SK-N-SH treated with all-trans-retinoic acid at 6 μM for 48 hours (cell line): ENCODE data around the gene RAB6A.

ENCODE experiments used
- ARNTL ChIP-seq: fragments of 450-650 bp; formaldehyde crosslinking; IDR thresholded peaks from 2 replicates; pipeline ENCODE4 v1.5.0; 2020; ENCODE audit warnings: low read depth, mild to moderate bottlenecking, moderate library complexity, borderline replicate concordance
- BACH2 ChIP-seq: fragments of 250-450 bp; sonication (Bioruptor Pico); IDR thresholded peaks from 2 replicates; pipeline ENCODE4 v1.9.0; 2021; ENCODE audit warnings: mild to moderate bottlenecking, borderline replicate concordance
- ESRRG ChIP-seq: fragments of 250-450 bp; sonication (Bioruptor Pico); IDR thresholded peaks from 2 replicates; pipeline ENCODE4 v1.6.1; 2021; ENCODE audit warnings: mild to moderate bottlenecking
- GLIS3 ChIP-seq: fragments of 250-450 bp; sonication (Bioruptor Pico); IDR thresholded peaks from 2 replicates; pipeline ENCODE4 v1.5.0; 2020; ENCODE audit warnings: mild to moderate bottlenecking, moderate library complexity
- ISL1 ChIP-seq: fragments of 250-450 bp; sonication (Bioruptor Pico); IDR thresholded peaks from 2 replicates; pipeline ENCODE4 v2.1.2; 2022; ENCODE audit warnings: mild to moderate bottlenecking, moderate library complexity
- PATZ1 ChIP-seq: fragments of 250-450 bp; sonication (Bioruptor Pico); IDR thresholded peaks from 2 replicates; pipeline ENCODE4 v1.8.0; 2020; ENCODE audit warnings: mild to moderate bottlenecking, moderate library complexity, borderline replicate concordance
- RARB ChIP-seq: fragments of 250-450 bp; sonication (Bioruptor Pico); IDR thresholded peaks from 2 replicates; pipeline ENCODE4 v1.8.0; 2021; ENCODE audit warnings: mild to moderate bottlenecking, moderate library complexity
- TCF4 ChIP-seq: fragments of 250-450 bp; sonication (Bioruptor Pico); IDR thresholded peaks from 2 replicates; pipeline ENCODE4 v1.8.0; 2021; ENCODE audit warnings: mild to moderate bottlenecking, moderate library complexity, borderline replicate concordance
- TOX ChIP-seq: fragments of 250-450 bp; sonication (Bioruptor Pico); IDR thresholded peaks from 2 replicates; pipeline ENCODE4 v1.8.0; 2021; ENCODE audit warnings: mild to moderate bottlenecking, moderate library complexity, borderline replicate concordance
- ZC3H10 ChIP-seq: fragments of 250-450 bp; sonication (Bioruptor Pico); IDR thresholded peaks from 2 replicates; pipeline ENCODE4 v1.5.1; 2021; ENCODE audit warnings: mild to moderate bottlenecking, moderate library complexity
- ZFP3 ChIP-seq: fragments of 250-450 bp; sonication (Bioruptor Pico); IDR thresholded peaks from 2 replicates; pipeline ENCODE4 v1.5.0; 2020; ENCODE audit warnings: mild to moderate bottlenecking, moderate library complexity
- ZFP30 ChIP-seq: fragments of 450-650 bp; formaldehyde crosslinking; IDR thresholded peaks from 2 replicates; pipeline ENCODE4 v1.5.0; 2022; ENCODE audit warnings: mild to moderate bottlenecking, moderate library complexity
- ZNF70 ChIP-seq: fragments of 450-650 bp; formaldehyde crosslinking; IDR thresholded peaks from 2 replicates; pipeline ENCODE4 v1.5.0; 2020; ENCODE audit warnings: mild to moderate bottlenecking, moderate library complexity

GRCh38 chr11:73716153-73717056 lies 44.5 kb downstream of the RAB6A start:
- TF ChIP-seq ZFP3 (CRISPR knock-in tag) (no peak), PATZ1 (peak; percentile 68; the same call in 1 of the 2 replicates), ISL1 (peak; percentile 26), GLIS3 (CRISPR knock-in tag) (no peak), ZNF70 (CRISPR knock-in tag) (no peak), TOX (CRISPR knock-in tag) (no peak), RARB (no peak), BACH2 (CRISPR knock-in tag) (no peak), TCF4 (CRISPR knock-in tag) (no peak), ZFP30 (CRISPR knock-in tag) (no peak), ESRRG (CRISPR knock-in tag) (no peak), ZC3H10 (CRISPR knock-in tag) (no peak), ARNTL (CRISPR knock-in tag) (no peak)
